A172 (cell line): ENCODE results near the gene FAM114A2. TPM values are rescaled to one million over a fixed set of nuclear protein-coding genes. Genes with fewer than 3 reads are reported as not detected.

ENCODE experiments used
- total RNA-seq: library from RNA; depleted of rRNA; stranded (reverse); fragments of >200 nt; shearing (Covaris generic); gene quantifications from 2 replicates; pipeline ENCODE4 v1.2.3, GENCODE V29; 2014; rRNA removed

The FAM114A2 gene
- total RNA-seq, 1 experiment from 2014 or later = 30.7 TPM

Other genes with a start within 250 kb of the FAM114A2 start
- 66.8 and 76.0 TPM in 2 replicates for gene MFAP3, start 57 bp upstream of the FAM114A2 start, total RNA-seq
- gene GALNT10, start 151.8 kb upstream of the FAM114A2 start, total RNA-seq = 30.4 and 32.3 TPM in 2 replicates